Activated naive CD4-positive, alpha-beta T cell treated with anti-CD3 and anti-CD28 coated beads, Interleukin-2, amount 50 U/mL, for 16 hours (primary cell): ENCODE measurements around the gene ZFP92.

Experiments
- DNase-seq: peaks from one replicate; pipeline ENCODE4 v3.0.0-alpha.2; 2020

Gene ZFP92

GRCh38 chrX:153441296-153441695, 30.0 kb downstream of the ZFP92 start:
- no peak for DNase-seq

- no peak for DNase-seq
Measured at GRCh38 chrX:153441981-153442380, 30.7 kb downstream of the ZFP92 start.

- no peak for DNase-seq
Measured at GRCh38 chrX:153442463-153442862, 31.2 kb downstream of the ZFP92 start.

- no peak for DNase-seq
Measured at GRCh38 chrX:153443476-153444332, 32.4 kb downstream of the ZFP92 start.

GRCh38 chrX:153444333-153445011, 33.2 kb downstream of the ZFP92 start:
- no peak for DNase-seq

- no peak for DNase-seq
Measured at GRCh38 chrX:153445106-153445855, 34.0 kb downstream of the ZFP92 start.

- DNase-seq = no peak
Measured at GRCh38 chrX:153445856-153446635, 34.8 kb downstream of the ZFP92 start, which contains the start of gene TREX2. Gene TREX2 (minus strand): TSS chrX:153446056. CDS start chrX:153445430, 626 bp downstream.

GRCh38 chrX:153446636-153446936, 35.3 kb downstream of the ZFP92 start:
- DNase-seq = no peak

GRCh38 chrX:153446950-153447580, 35.8 kb downstream of the ZFP92 start:
- no peak for DNase-seq

GRCh38 chrX:153447581-153447960, 36.3 kb downstream of the ZFP92 start:
- no peak for DNase-seq

- DNase-seq = no peak
Measured at GRCh38 chrX:153448556-153449367, 37.5 kb downstream of the ZFP92 start.

GRCh38 chrX:153449368-153450113, 38.3 kb downstream of the ZFP92 start:
- DNase-seq = no peak

GRCh38 chrX:153450114-153450948, 39.1 kb downstream of the ZFP92 start:
- no peak for DNase-seq

- DNase-seq = no peak
Measured at GRCh38 chrX:153450949-153451277, 39.6 kb downstream of the ZFP92 start.

GRCh38 chrX:153454901-153455550, 43.8 kb downstream of the ZFP92 start:
- no peak for DNase-seq

GRCh38 chrX:153455571-153455970, 44.3 kb downstream of the ZFP92 start:
- no peak for DNase-seq

- no peak for DNase-seq
Measured at GRCh38 chrX:153456161-153456560, 44.9 kb downstream of the ZFP92 start.

- no peak for DNase-seq
Measured at GRCh38 chrX:153456704-153457103, 45.4 kb downstream of the ZFP92 start.

GRCh38 chrX:153457136-153457825, 46.0 kb downstream of the ZFP92 start:
- no peak for DNase-seq
